CD4-positive, alpha-beta T cell (primary cell): Measurements from ENCODE around the gene FRMD5. TPM values are rescaled to one million over a fixed set of nuclear protein-coding genes. Genes with fewer than 3 reads are reported as not detected.
"Not testable (repeated sequence)": the region's sequence is repeated elsewhere in the genome, so short reads cannot be mapped to it uniquely, and the experiment has no call there.

Experiments used
- ATAC-seq: fragments of 200-7000 bp; cut with Tn5 transposase; one replicate; pipeline ENCODE4 v1.10.0; 2022; ENCODE audit warnings: mild to moderate bottlenecking; ENCODE audit not compliant: poor library complexity
- CTCF ChIA-PET: fragments of 350-600 bp; sonication (Branson Sonifier 250); formaldehyde crosslinking; loops from one replicate; lab custom pipeline; 2021; ENCODE audit warnings: antibody characterized with exemption, inconsistent platforms; lab: Charles Lee
- POLR2A ChIA-PET: fragments of 350-600 bp; sonication (Branson Sonifier 250); formaldehyde crosslinking; loops from one replicate; lab custom pipeline; 2021; ENCODE audit warnings: antibody characterized with exemption, inconsistent platforms; lab: Charles Lee
- DNase-seq, 14 experiments: peaks; one replicate each; pipeline ENCODE4 v3.0.0-alpha.2; 2013 to 2020; ENCODE audit warnings: mixed read lengths in 2 of 14
- H3K27ac ChIP-seq, 2 donors: one replicate each; pipeline versions ENCODE4 v1.5.1 to v1.7.0; 2013; ENCODE audit warnings: low read length in 2 of 2, low read depth in 1 of 2, mild to moderate bottlenecking in 1 of 2
- H3K27me3 ChIP-seq, 2 experiments: 1 replicate in 1 of 2; 2 replicates in 1 of 2; pipeline versions ENCODE4 v1.6.1 to v1.7.0; 2013; ENCODE audit warnings: low read length in 2 of 2, control low read depth in 1 of 2, mild to moderate bottlenecking in 1 of 2, moderate library complexity in 1 of 2; ENCODE audit not compliant: insufficient read depth in 2 of 2, control insufficient read depth in 1 of 2
- H3K36me3 ChIP-seq: one replicate; pipeline ENCODE4 v1.6.1; 2013; ENCODE audit warnings: low read length, control low read depth; ENCODE audit not compliant: insufficient read depth
- H3K4me1 ChIP-seq: one replicate; pipeline ENCODE4 v1.6.1; 2013; ENCODE audit warnings: low read length, control low read depth; ENCODE audit not compliant: insufficient read depth
- H3K4me3 ChIP-seq: one replicate; pipeline ENCODE4 v1.5.1; 2013; ENCODE audit warnings: mild to moderate bottlenecking, low read length, moderate library complexity
- H3K9me3 ChIP-seq, 2 experiments: 1 replicate in 1 of 2; 2 replicates in 1 of 2; pipeline versions ENCODE4 v1.6.1 to v1.7.0; 2013; ENCODE audit warnings: low read length in 2 of 2, mild to moderate bottlenecking in 2 of 2, control low read depth in 1 of 2, moderate library complexity in 1 of 2; ENCODE audit not compliant: control insufficient read depth in 1 of 2, insufficient read depth in 1 of 2
- H3K27ac Mint-ChIP-seq: one replicate; pipeline ENCODE4 v1.8.0; 2020; ENCODE audit warnings: mixed read lengths
- H3K27me3 Mint-ChIP-seq: one replicate; pipeline ENCODE4 v1.8.0; 2021; ENCODE audit warnings: mixed read lengths
- H3K36me3 Mint-ChIP-seq: one replicate; pipeline ENCODE4 v1.8.0; 2021; ENCODE audit warnings: low read depth, mixed read lengths
- H3K4me1 Mint-ChIP-seq: one replicate; pipeline ENCODE4 v1.8.0; 2021; ENCODE audit warnings: low read depth, mixed read lengths
- H3K4me3 Mint-ChIP-seq: one replicate; pipeline ENCODE4 v1.8.0; 2020; ENCODE audit warnings: mild to moderate bottlenecking, mixed read lengths
- H3K9me3 Mint-ChIP-seq: one replicate; pipeline ENCODE4 v1.8.0; 2020; ENCODE audit warnings: mixed read lengths
- intact Hi-C, 2 experiments: fragments of 100-400 bp; cut with DNase I in 1 of 2; cut with micrococcal nuclease in 1 of 2; formaldehyde crosslinking; loops; one replicate each; pipeline versions ENCODE4 v1.15.1 to v1.9.0; 2023 to 2025; cut with DNase I, micrococcal nuclease
- total RNA-seq, 174 experiments: library from RNA in 2 of 174; stranded (reverse) in 2 of 174; gene quantifications; one replicate each; pipeline ENCODE4 v1.2.3 and lab custom pipeline; 2021 to 2026
- TF ChIP-seq, protein P1 (sequence below): fragments of 200-600 bp; IDR thresholded peaks from one replicate; pipeline ENCODE4 v1.8.0; 2022; ENCODE audit warnings: antibody characterized with exemption, mild to moderate bottlenecking

FRMD5 gene
- total RNA-seq, 2 experiments from 2014 or later, result not detected

GRCh38 chr15:44231842-44232241, 36.8 kb upstream of the FRMD5 start:
- H3K9me3 Mint-ChIP-seq, result no peaks in the 10 kb centered on the region
- DNase-seq (no peak), ATAC-seq (no peak)
- H3K27me3 Mint-ChIP-seq, result peaks cover 5% of the 10 kb centered on the region
- H3K4me1 Mint-ChIP-seq, result no peaks in the 10 kb centered on the region
- H3K36me3 Mint-ChIP-seq, result no peaks in the 10 kb centered on the region
- Histone ChIP-seq H3K4me3 (no peak overlapping the region), H3K4me1 (no peaks in the 10 kb centered on the region), H3K9me3 (no peaks in the 10 kb centered on the region), H3K27ac (no peak overlapping the region), H3K27me3 (no peaks in the 10 kb centered on the region), H3K36me3 (no peaks in the 10 kb centered on the region)
- no peak overlapping the region for H3K27ac Mint-ChIP-seq
- TF ChIP-seq, protein P1, sequence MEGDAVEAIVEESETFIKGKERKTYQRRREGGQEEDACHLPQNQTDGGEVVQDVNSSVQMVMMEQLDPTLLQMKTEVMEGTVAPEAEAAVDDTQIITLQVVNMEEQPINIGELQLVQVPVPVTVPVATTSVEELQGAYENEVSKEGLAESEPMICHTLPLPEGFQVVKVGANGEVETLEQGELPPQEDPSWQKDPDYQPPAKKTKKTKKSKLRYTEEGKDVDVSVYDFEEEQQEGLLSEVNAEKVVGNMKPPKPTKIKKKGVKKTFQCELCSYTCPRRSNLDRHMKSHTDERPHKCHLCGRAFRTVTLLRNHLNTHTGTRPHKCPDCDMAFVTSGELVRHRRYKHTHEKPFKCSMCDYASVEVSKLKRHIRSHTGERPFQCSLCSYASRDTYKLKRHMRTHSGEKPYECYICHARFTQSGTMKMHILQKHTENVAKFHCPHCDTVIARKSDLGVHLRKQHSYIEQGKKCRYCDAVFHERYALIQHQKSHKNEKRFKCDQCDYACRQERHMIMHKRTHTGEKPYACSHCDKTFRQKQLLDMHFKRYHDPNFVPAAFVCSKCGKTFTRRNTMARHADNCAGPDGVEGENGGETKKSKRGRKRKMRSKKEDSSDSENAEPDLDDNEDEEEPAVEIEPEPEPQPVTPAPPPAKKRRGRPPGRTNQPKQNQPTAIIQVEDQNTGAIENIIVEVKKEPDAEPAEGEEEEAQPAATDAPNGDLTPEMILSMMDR, result no peak
- CTCF ChIA-PET, result no interaction called here
- POLR2A ChIA-PET, result no interaction called here
- intact Hi-C loops, result no loop called here
- no peak overlapping the region for H3K4me3 Mint-ChIP-seq

- H3K4me3 ChIP-seq, H3K4me3 Mint-ChIP-seq, H3K27me3 Mint-ChIP-seq, intact Hi-C loops, ATAC-seq, H3K27ac Mint-ChIP-seq, H3K27ac ChIP-seq, H3K27me3 ChIP-seq, POLR2A ChIA-PET, H3K36me3 ChIP-seq, DNase-seq, H3K36me3 Mint-ChIP-seq, H3K9me3 ChIP-seq, H3K4me1 ChIP-seq, H3K9me3 Mint-ChIP-seq, H3K4me1 Mint-ChIP-seq, CTCF ChIA-PET: not testable (repeated sequence)
These were observed 34.2 kb upstream of the FRMD5 start for GRCh38 chr15:44229301-44229700.

DNA sequence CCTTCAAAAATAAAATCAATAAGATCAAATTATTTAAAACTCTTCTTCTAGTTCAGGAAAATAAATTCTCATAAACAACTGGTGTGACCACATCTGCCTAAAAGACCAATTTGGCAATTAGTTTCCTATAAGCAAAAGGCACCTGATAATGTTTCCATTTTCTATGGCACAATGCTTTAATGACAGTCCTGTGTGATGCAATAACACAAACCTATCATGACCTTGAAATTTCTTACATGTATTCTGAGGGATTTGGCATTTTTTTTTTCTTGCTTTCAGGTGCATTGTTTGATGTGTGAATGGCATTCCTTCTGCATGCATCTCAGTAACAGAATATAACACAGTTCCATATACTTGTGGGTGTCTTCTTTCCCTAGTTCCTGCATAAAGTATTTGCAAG, 32.5 kb upstream of the FRMD5 start:
- Mint-ChIP-seq H3K36me3 (no peaks in the 10 kb centered on the region), H3K27ac (no peak overlapping the region), H3K27me3 (peaks cover 12% of the 10 kb centered on the region), H3K4me3 (no peak overlapping the region), H3K4me1 (no peaks in the 10 kb centered on the region), H3K9me3 (no peaks in the 10 kb centered on the region)
- intact Hi-C loops, result no loop called here
- ATAC-seq (no peak), DNase-seq (no peak)
- no peak overlapping the region for H3K4me3 ChIP-seq
- TF ChIP-seq, protein P1, result no peak
- H3K9me3 ChIP-seq, result no peaks in the 10 kb centered on the region
- CTCF ChIA-PET, result no interaction called here
- H3K4me1 ChIP-seq, result no peaks in the 10 kb centered on the region
- POLR2A ChIA-PET, result no interaction called here
- H3K36me3 ChIP-seq, result no peaks in the 10 kb centered on the region
- no peak overlapping the region for H3K27ac ChIP-seq
- no peaks in the 10 kb centered on the region for H3K27me3 ChIP-seq

- ATAC-seq, H3K27ac Mint-ChIP-seq, H3K4me1 ChIP-seq, DNase-seq, POLR2A ChIA-PET, H3K4me3 ChIP-seq, H3K4me3 Mint-ChIP-seq, H3K36me3 ChIP-seq, H3K9me3 Mint-ChIP-seq, H3K36me3 Mint-ChIP-seq, H3K27me3 ChIP-seq, CTCF ChIA-PET, H3K4me1 Mint-ChIP-seq, H3K27ac ChIP-seq, H3K9me3 ChIP-seq, intact Hi-C loops: not testable (repeated sequence)
- peaks cover 12% of the 10 kb centered on the region for H3K27me3 Mint-ChIP-seq
These were observed 31.9 kb upstream of the FRMD5 start for GRCh38 chr15:44227001-44227400.
